Skeletal muscle satellite cell (primary cell): ENCODE measurements around the gene AQP9.
"Not testable (repeated sequence)": the region's sequence is repeated elsewhere in the genome, so short reads cannot be mapped to it uniquely, and the experiment has no call there.

ENCODE experiments used
- H3K27me3 ChIP-seq: 2 replicates; pipeline ENCODE4 v1.7.0; 2013; ENCODE audit warnings: low read length; ENCODE audit not compliant: control insufficient read depth, insufficient read depth
- H3K36me3 ChIP-seq: 2 replicates; pipeline ENCODE4 v1.7.0; 2013; ENCODE audit warnings: mild to moderate bottlenecking, control low read depth, low read length; ENCODE audit not compliant: insufficient read depth
- H3K4me1 ChIP-seq: 2 replicates; pipeline ENCODE4 v1.7.0; 2013; ENCODE audit warnings: low read length; ENCODE audit not compliant: control insufficient read depth, insufficient read depth
- H3K4me2 ChIP-seq: 2 replicates; pipeline ENCODE4 v1.7.0; 2013; ENCODE audit warnings: mild to moderate bottlenecking, low read length
- H3K4me3 ChIP-seq: 2 replicates; pipeline ENCODE4 v1.7.0; 2013; ENCODE audit warnings: low read length
- H3K9ac ChIP-seq: 2 replicates; pipeline ENCODE4 v1.7.0; 2013; ENCODE audit warnings: mild to moderate bottlenecking, low read depth, low read length, moderate library complexity
- H3K9me3 ChIP-seq: replicated peaks from 2 replicates; pipeline ENCODE4 v1.7.0; 2013; ENCODE audit warnings: mild to moderate bottlenecking, control low read depth, low read length

Gene AQP9

GRCh38 chr15:58185439-58185838, 47.3 kb downstream of the AQP9 start:
- no peak overlapping the region for H3K4me3 ChIP-seq
- H3K9me3 ChIP-seq: no peaks in the 10 kb centered on the region
- no peaks in the 10 kb centered on the region for H3K36me3 ChIP-seq
- H3K9ac ChIP-seq: no peak overlapping the region
- no peaks in the 10 kb centered on the region for H3K27me3 ChIP-seq
- no peak overlapping the region for H3K4me2 ChIP-seq
- peaks cover under 1% of the 10 kb centered on the region for H3K4me1 ChIP-seq

DNA sequence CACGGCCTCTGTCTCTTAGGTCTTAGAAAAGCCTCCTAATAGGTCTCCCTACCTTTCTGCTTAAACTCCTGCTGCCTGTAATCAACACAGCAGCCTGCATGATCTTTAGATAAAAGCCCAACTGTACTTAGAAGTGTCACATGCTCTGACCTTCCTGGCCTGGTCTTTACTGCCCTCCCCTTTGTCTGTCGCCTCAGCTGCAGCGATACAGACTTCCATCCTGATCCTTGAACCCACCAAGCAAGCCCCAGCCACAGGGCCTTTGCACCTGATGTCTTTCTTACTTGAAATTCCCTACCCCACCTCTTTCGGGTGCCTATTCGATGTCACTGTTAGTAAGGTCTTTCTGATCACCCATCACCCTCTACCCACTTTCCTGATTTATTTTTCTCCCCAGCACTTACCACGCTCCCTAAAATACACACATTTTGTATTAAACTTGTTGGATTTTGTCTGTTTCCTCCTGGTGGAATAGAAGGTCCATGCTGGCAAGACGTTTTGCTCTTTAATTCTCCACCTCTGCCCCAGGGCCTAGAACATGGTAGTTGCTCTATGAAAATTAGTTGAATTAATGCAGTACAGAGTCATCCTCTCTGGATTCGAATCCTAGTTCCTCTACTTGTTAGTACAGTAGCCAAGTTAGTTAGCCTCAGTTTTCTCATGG, 51.1 kb downstream of the AQP9 start:
- Histone ChIP-seq H3K27me3 (no peaks in the 10 kb centered on the region), H3K9ac (no peak overlapping the region), H3K4me1 (no peaks in the 10 kb centered on the region), H3K4me3 (no peak overlapping the region), H3K36me3 (no peaks in the 10 kb centered on the region), H3K4me2 (no peak overlapping the region), H3K9me3 (no peaks in the 10 kb centered on the region)

- Histone ChIP-seq H3K36me3 (no peaks in the 10 kb centered on the region), H3K4me3 (no peak overlapping the region), H3K9ac (no peak overlapping the region), H3K27me3 (no peaks in the 10 kb centered on the region), H3K4me2 (no peak overlapping the region), H3K4me1 (no peaks in the 10 kb centered on the region), H3K9me3 (no peaks in the 10 kb centered on the region)
These were observed 52.2 kb downstream of the AQP9 start for GRCh38 chr15:58190419-58190818.

DNA sequence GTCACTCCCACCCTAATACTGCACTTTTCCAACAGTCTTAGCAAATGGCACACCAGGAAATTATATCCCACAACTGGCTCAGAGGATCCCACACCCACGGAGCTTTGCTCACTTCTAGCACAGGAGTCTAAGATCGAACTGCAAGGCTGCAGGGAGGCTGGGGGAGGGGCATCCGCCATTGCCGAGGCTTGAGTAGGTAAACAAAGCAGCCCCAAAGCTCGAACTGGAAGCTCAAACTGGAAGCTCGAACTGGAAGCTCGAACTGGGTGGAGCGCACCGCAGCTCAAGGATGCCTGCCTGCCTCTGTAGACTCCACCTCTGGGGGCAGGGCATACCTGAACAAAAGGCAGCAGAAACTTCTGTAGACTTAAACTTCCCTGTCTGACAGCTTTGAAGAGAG, 55.5 kb downstream of the AQP9 start:
- H3K4me2 ChIP-seq, H3K36me3 ChIP-seq: not testable (repeated sequence)

DNA sequence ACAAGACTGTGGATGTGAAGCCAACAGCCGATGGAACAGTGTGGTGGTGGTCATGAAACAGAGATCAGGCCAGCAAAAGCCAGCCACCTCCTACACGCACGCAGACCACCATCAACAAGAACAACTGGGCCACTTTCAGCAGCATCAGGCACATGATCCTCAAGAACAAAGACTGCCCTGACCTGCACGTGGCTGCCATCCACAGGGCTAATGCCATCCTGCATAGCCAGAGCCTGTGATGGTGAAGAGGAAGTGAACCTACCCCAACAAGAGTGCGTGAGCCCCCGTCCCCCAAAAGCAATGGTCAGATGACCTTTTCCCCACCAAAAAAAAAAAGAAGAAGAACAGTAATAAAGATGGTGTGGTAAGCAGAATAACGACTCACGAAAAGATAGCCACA, 62.6 kb downstream of the AQP9 start:
- Histone ChIP-seq H3K4me3 (no peak overlapping the region), H3K4me2 (no peak overlapping the region), H3K27me3 (no peaks in the 10 kb centered on the region), H3K9ac (no peak overlapping the region), H3K4me1 (peaks cover 38% of the 10 kb centered on the region), H3K36me3 (no peaks in the 10 kb centered on the region), H3K9me3 (no peaks in the 10 kb centered on the region)

More for the DNA sequence above, 55.5 kb downstream of the AQP9 start:
- H3K4me1 ChIP-seq, H3K9ac ChIP-seq, H3K4me3 ChIP-seq, H3K9me3 ChIP-seq, H3K27me3 ChIP-seq: not testable (repeated sequence)

DNA sequence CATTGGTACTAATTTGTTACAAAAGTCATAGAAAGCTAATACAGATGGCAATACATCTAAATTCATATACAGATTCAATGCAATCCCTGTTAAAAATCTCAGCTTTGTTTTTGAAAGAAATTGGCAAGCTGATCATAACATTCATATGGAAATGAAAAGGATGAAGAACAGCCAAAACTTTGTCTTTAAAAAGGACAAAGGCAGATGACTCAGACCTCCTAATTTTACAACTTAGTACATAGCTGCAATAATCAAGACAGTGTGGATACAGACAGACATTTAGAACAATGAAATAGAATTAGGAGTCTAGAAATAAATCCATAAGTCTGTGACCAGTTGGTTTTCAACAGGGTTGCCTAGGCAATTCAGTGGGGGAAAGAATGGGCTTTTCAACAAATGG, 63.3 kb downstream of the AQP9 start:
- Histone ChIP-seq H3K4me2 (no peak overlapping the region), H3K9me3 (no peaks in the 10 kb centered on the region), H3K27me3 (no peaks in the 10 kb centered on the region), H3K4me3 (no peak overlapping the region), H3K9ac (peak overlapping the region; percentile 12), H3K4me1 (peaks cover 38% of the 10 kb centered on the region), H3K36me3 (no peaks in the 10 kb centered on the region)

- no peaks in the 10 kb centered on the region for H3K9me3 ChIP-seq
- no peak overlapping the region for H3K4me3 ChIP-seq
- no peaks in the 10 kb centered on the region for H3K36me3 ChIP-seq
- no peak overlapping the region for H3K9ac ChIP-seq
- H3K27me3 ChIP-seq: no peaks in the 10 kb centered on the region
- H3K4me2 ChIP-seq: peak overlapping the region; percentile 46
- peaks cover 43% of the 10 kb centered on the region for H3K4me1 ChIP-seq
These were observed 65.4 kb downstream of the AQP9 start for GRCh38 chr15:58203537-58203936.

GRCh38 chr15:58206151-58206550, 68.0 kb downstream of the AQP9 start:
- Histone ChIP-seq H3K4me2 (no peak overlapping the region), H3K4me3 (no peak overlapping the region), H3K9me3 (no peaks in the 10 kb centered on the region), H3K9ac (no peak overlapping the region), H3K27me3 (no peaks in the 10 kb centered on the region), H3K36me3 (no peaks in the 10 kb centered on the region), H3K4me1 (peaks cover 50% of the 10 kb centered on the region)

- not testable (repeated sequence) for H3K27me3 ChIP-seq, H3K4me2 ChIP-seq, H3K36me3 ChIP-seq, H3K9me3 ChIP-seq, H3K9ac ChIP-seq, H3K4me3 ChIP-seq
- H3K4me1 ChIP-seq: peaks cover 33% of the 10 kb centered on the region
These were observed 70.0 kb downstream of the AQP9 start for GRCh38 chr15:58208217-58208616.

- H3K4me3 ChIP-seq, H3K27me3 ChIP-seq, H3K9me3 ChIP-seq, H3K36me3 ChIP-seq, H3K9ac ChIP-seq: not testable (repeated sequence)
- H3K4me2 ChIP-seq: peak overlapping the region; percentile 19
- peaks cover 34% of the 10 kb centered on the region for H3K4me1 ChIP-seq
These were observed 70.9 kb downstream of the AQP9 start for GRCh38 chr15:58209007-58209481.

DNA sequence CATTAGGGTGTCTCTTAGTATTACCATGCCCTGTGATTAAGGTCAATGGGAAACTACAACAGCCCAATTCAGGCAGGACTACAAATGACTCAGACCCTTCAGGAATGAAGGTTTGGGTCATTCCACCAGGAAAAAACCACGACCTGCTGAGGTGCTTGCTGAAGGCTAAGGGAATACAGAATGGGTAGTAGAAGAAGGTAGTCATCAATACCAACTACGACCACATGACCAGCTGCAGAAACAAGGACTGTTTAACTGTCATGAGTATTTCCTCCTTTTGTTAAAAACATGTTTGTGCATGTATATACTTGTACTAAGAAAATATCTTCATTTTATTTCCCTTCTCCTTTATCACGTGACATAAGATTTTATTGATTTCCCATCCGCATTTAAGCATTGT, 71.8 kb downstream of the AQP9 start:
- not testable (repeated sequence) for H3K27me3 ChIP-seq, H3K9me3 ChIP-seq, H3K4me3 ChIP-seq, H3K4me2 ChIP-seq, H3K36me3 ChIP-seq, H3K9ac ChIP-seq
- H3K4me1 ChIP-seq: peaks cover 31% of the 10 kb centered on the region

- Histone ChIP-seq H3K4me1 (peaks cover 31% of the 10 kb centered on the region), H3K9ac (no peak overlapping the region), H3K4me2 (no peak overlapping the region), H3K27me3 (no peaks in the 10 kb centered on the region), H3K36me3 (no peaks in the 10 kb centered on the region), H3K4me3 (no peak overlapping the region), H3K9me3 (no peaks in the 10 kb centered on the region)
These were observed 74.8 kb downstream of the AQP9 start for GRCh38 chr15:58212909-58213526.
